SK-MEL-5 (cell line): ENCODE measurements around the gene COLQ. TPM values are rescaled to one million over a fixed set of nuclear protein-coding genes. Genes with fewer than 3 reads are reported as not detected.
A peak's percentile ranks its signal among the peaks of the same experiment; 100 is the strongest.
"Not testable (repeated sequence)": the region's sequence is repeated elsewhere in the genome, so short reads cannot be mapped to it uniquely, and the experiment has no call there.

Experiments used
- DNase-seq: peaks from one replicate; pipeline ENCODE4 v3.0.0-alpha.2; 2016; ENCODE audit warnings: low read depth, low spot score
- in situ Hi-C: cut with HindIII; loops from 2 replicates; pipeline ENCODE4 v1.10.0; 2016; ENCODE audit warnings: low sequenced_read_pairs, high pct_unique_total_duplicates, low pct_unique_long_range_greater_than_20kb
- small RNA-seq, 2 experiments: library from RNA; depleted of rRNA; stranded (forward); fragments of <200 nt; gene quantifications; one replicate each; pipeline ENCODE3, GENCODE V24; 2014
- total RNA-seq: library from RNA; depleted of rRNA; stranded (reverse); fragments of >200 nt; shearing (Covaris generic); gene quantifications from 2 replicates; pipeline ENCODE4 v1.2.3, GENCODE V29; 2014; rRNA removed

Gene COLQ
- total RNA-seq, 1 experiment from 2014 or later, result 0.08 TPM

- DNase-seq, in situ Hi-C loops: not testable (repeated sequence)
Measured at GRCh38 chr3:15410966-15411365, 110.5 kb downstream of the COLQ start.

DNA sequence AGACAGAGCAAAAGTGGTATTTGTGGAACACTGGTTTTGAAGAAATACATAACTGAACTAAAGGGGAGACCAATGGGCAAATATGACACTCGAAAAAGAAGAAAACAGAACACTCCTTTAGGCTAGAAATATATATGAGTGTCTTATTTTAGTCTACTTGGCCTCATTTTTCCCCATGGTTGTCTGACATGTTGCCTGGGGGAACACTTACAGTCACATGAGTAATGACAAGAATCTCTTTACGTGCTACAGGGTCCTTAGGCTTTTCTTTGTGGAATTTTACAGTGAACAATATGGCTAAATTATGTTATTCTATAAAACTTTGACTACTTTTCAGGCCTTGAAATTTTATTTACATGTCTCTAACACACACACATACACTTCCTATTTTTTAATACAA is 111.7 kb downstream of the COLQ start:
- in situ Hi-C loops, result no loop called here
- no peak for DNase-seq

DNA sequence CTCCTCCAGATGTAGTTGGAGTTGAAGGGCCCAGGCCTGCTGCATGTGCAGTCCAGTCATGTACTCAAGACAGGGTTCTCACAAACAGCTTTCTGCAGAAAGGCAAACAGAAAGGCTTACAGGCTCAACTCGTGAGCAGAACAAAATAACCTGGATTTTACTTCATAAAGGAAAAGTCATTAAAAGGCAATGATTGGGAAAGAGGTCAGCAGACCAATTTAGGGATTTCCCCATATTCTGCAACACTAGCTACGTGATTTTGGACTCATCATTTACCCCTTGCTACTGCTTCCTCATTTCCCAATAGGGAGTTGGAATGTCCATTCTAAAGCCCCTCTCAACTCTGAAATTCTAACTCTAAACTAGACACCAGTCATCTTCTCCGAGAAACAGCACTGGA is 112.3 kb downstream of the COLQ start:
- in situ Hi-C loops, result no loop called here
- DNase-seq, result no peak

- in situ Hi-C loops, result no loop called here
- DNase-seq, result peak; percentile 78
Measured at GRCh38 chr3:15405448-15406050, 116.0 kb downstream of the COLQ start.

GRCh38 chr3:15404767-15405166 is 116.7 kb downstream of the COLQ start:
- no peak for DNase-seq
- in situ Hi-C loops, result no loop called here

- in situ Hi-C loops, result no loop called here
Measured at GRCh38 chr3:15403965-15404364, 117.5 kb downstream of the COLQ start.

GRCh38 chr3:15403495-15403894 is 118.0 kb downstream of the COLQ start:
- no peak for DNase-seq
- in situ Hi-C loops, result no loop called here

More at GRCh38 chr3:15403965-15404364, 117.5 kb downstream of the COLQ start:
- no peak for DNase-seq

DNA sequence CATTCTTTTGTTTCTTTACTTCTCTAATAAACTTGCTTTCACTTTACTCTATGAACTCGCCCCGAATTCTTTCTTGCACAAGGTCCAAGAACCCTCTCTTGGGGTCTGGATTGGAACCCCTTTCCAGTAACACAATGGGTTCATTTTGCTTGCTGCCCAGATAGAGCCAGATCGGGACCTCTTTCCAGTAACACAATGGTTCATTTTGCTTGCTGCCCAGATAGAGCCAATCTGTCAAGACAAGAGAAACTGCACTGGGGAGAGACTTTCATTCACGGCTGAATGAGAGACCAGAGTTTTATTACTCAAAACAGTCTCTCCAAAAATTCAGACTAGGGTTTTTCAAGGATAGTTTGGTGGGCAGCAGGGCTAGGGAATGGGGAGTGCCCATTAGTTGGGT is 119.6 kb downstream of the COLQ start:
- in situ Hi-C loops, result no loop called here

More for the DNA sequence above, 119.6 kb downstream of the COLQ start:
- DNase-seq, result peak; percentile 36

Small RNA genes within 50 kb of the gene (small RNA-seq; reads per million reads assigned to genes)
- gene MIR4270 (0 reads per million in 2 experiments), gene RN7SL110P (0 to 0.05 reads per million in 2 experiments), gene RNU6-1024P (0 reads per million in 2 experiments)

Other genes starting within 250 kb of the COLQ start
- 48.2 and 49.3 TPM in 2 replicates for gene SH3BP5, start 189.1 kb downstream of the COLQ start, total RNA-seq
- 29.2 and 35.3 TPM in 2 replicates for gene METTL6, start 94.2 kb downstream of the COLQ start, total RNA-seq
- gene EAF1, start 94.1 kb downstream of the COLQ start, total RNA-seq, result 28.6 and 30.5 TPM in 2 replicates
- 51.9 and 56.5 TPM in 2 replicates for gene HACL1, start 79.9 kb upstream of the COLQ start, total RNA-seq
- 70.3 and 71.4 TPM in 2 replicates for gene BTD, start 80.0 kb upstream of the COLQ start, total RNA-seq